ENCODE data around the gene TKT.

- TF ChIP-seq CTCF (IDR thresholded peaks at IDR 0.05; ENCODE audit: low read depth, low read length) (no peak), EZH2phosphoT487 (IDR thresholded peaks at IDR 0.05; ENCODE audit: low read depth) (no peak)
Measured at GRCh38 chr3:53259427-53260259, 3.8 kb upstream of the TKT start.

All from OCI-LY3 (cell line).